HG02884 (cell line): ENCODE data around the gene HBA1.
"Not testable (repeated sequence)": the region's sequence is repeated elsewhere in the genome, so short reads cannot be mapped to it uniquely, and the experiment has no call there.

Source experiments
- ATAC-seq: cut with Tn5 transposase; IDR thresholded peaks from one replicate; pipeline ENCODE4 v1.9.1; 2021; ENCODE audit warnings: mild to moderate bottlenecking, moderate library complexity; ENCODE audit not compliant: unreplicated experiment

HBA1 gene

GRCh38 chr16:159136-159849 is 17.2 kb upstream of the HBA1 start:
- no peak for ATAC-seq

- ATAC-seq: not testable (repeated sequence)
Observed at GRCh38 chr16:160242-160641, 16.2 kb upstream of the HBA1 start.

GRCh38 chr16:160691-161190 is 15.7 kb upstream of the HBA1 start:
- ATAC-seq: no peak

GRCh38 chr16:162271-162991 is 14.0 kb upstream of the HBA1 start:
- ATAC-seq: no peak

- ATAC-seq: not testable (repeated sequence)
Observed at GRCh38 chr16:163139-163538, 13.3 kb upstream of the HBA1 start.

GRCh38 chr16:163696-164095 is 12.8 kb upstream of the HBA1 start:
- ATAC-seq: not testable (repeated sequence)

- not testable (repeated sequence) for ATAC-seq
Observed at GRCh38 chr16:164134-164823, 12.2 kb upstream of the HBA1 start.

GRCh38 chr16:164827-165538 is 11.5 kb upstream of the HBA1 start:
- ATAC-seq: no peak

- ATAC-seq: no peak
Observed at GRCh38 chr16:165539-166374, 10.7 kb upstream of the HBA1 start, which contains the start of gene HBM. HBM (plus strand) TSS chr16:165978; CDS start chr16:165998, 20 bp downstream.

- ATAC-seq: no peak
Observed at GRCh38 chr16:166375-167121, 9.9 kb upstream of the HBA1 start.

- ATAC-seq: no peak
Observed at GRCh38 chr16:167122-167690, 9.3 kb upstream of the HBA1 start.

- no peak for ATAC-seq
Observed at GRCh38 chr16:168424-168823, 8.1 kb upstream of the HBA1 start.

- ATAC-seq: no peak
Observed at GRCh38 chr16:169014-169413, 7.5 kb upstream of the HBA1 start.

- not testable (repeated sequence) for ATAC-seq
Observed at GRCh38 chr16:170088-170507, 6.4 kb upstream of the HBA1 start.

- ATAC-seq: no peak
Observed at GRCh38 chr16:170788-171187, 5.7 kb upstream of the HBA1 start.

- not testable (repeated sequence) for ATAC-seq
Observed at GRCh38 chr16:172374-172941, 4.0 kb upstream of the HBA1 start, which contains the start of gene HBA2. HBA2 (plus strand) TSS chr16:172876; CDS start chr16:172913, 37 bp downstream.

GRCh38 chr16:173211-173854 is 3.1 kb upstream of the HBA1 start:
- not testable (repeated sequence) for ATAC-seq
